Testis (tissue), 2 donors: ENCODE measurements around the gene C4orf50.

Experiments used
- POLR2A ChIP-seq: fragments of 450-650 bp; IDR thresholded peaks from one replicate; pipeline ENCODE4 v1.6.1; 2017; ENCODE audit warnings: antibody characterized with exemption, mild to moderate bottlenecking, moderate library complexity
- TF ChIP-seq, protein P1 (sequence below), 3 experiments: fragments of 450-650 bp in 2 of 3; fragments of 200-600 bp in 1 of 3; sonication (generic) in 1 of 3; IDR thresholded peaks; one replicate each; pipeline ENCODE4 v1.5.1; 2016 to 2019; ENCODE audit warnings: antibody characterized with exemption in 3 of 3, mild to moderate bottlenecking in 2 of 3, moderate library complexity in 1 of 3

DNA sequence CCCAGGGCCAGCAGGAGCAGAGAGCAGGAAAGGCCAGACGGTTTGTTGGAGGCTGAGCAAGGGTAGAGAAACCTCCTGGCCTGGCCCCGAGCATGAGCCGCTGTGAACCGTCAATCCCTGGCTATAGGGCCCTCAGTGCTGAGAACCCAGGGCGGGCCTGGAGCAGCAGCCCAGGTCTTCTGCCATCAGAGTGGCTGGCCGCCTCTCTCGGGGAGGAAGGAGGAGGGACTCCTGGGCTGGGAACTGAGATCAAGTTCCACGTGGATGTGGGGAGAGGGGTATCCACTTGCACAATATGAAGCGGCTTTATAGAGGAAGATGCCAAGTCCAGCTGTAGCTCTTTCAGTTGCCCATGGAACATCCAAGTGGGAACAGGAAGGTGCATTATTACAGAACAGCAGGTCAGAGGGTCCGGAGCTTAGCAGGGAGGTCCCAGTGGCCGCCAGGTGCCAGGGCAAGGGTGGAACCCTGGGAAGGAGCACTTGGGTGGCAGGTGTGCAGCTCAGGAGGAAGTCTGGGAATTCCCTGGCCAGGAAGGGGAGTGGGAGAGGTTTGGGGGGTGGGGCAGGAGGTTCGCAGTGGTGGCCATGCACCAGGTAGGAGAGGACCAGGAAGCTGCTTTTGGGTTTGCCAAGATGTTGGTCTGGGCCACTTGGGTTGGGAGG lies 93.6 kb downstream of the C4orf50 start:
- TF ChIP-seq, protein P1, sequence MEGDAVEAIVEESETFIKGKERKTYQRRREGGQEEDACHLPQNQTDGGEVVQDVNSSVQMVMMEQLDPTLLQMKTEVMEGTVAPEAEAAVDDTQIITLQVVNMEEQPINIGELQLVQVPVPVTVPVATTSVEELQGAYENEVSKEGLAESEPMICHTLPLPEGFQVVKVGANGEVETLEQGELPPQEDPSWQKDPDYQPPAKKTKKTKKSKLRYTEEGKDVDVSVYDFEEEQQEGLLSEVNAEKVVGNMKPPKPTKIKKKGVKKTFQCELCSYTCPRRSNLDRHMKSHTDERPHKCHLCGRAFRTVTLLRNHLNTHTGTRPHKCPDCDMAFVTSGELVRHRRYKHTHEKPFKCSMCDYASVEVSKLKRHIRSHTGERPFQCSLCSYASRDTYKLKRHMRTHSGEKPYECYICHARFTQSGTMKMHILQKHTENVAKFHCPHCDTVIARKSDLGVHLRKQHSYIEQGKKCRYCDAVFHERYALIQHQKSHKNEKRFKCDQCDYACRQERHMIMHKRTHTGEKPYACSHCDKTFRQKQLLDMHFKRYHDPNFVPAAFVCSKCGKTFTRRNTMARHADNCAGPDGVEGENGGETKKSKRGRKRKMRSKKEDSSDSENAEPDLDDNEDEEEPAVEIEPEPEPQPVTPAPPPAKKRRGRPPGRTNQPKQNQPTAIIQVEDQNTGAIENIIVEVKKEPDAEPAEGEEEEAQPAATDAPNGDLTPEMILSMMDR (IDR thresholded peaks at IDR 0.05) = no peak
- no peak for TF ChIP-seq POLR2A
